HG03378 (cell line): ENCODE data around the gene GTF3C5.
"Not testable (repeated sequence)": the region's sequence is repeated elsewhere in the genome, so short reads cannot be mapped to it uniquely, and the experiment has no call there.

Source experiments
- ATAC-seq: cut with Tn5 transposase; IDR thresholded peaks from one replicate; pipeline ENCODE4 v1.9.1; 2021; ENCODE audit warnings: mild to moderate bottlenecking, moderate library complexity; ENCODE audit not compliant: unreplicated experiment

The GTF3C5 gene

DNA sequence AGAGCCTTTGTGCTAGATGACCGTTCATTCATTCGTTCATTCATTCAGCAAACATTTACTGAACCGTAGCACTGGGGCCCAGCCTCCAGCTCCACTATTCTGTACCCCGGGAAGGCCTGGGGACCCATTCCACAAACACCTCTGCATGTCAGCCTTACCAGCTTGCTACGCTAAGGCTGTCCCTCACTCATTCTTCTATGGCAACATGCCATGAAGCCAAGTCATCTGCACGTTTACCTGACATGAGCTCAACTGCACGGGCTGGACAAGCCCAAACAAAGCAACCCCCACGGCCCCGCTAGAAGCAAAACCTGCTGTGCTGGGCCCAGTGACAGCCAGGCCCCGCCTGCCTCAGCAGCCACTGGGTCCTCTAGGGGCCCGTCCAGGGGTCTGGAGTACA is 37.0 kb downstream of the GTF3C5 start:
- ATAC-seq: no peak

- not testable (repeated sequence) for ATAC-seq
These were observed 37.6 kb downstream of the GTF3C5 start for GRCh38 chr9:133068431-133068830.

DNA sequence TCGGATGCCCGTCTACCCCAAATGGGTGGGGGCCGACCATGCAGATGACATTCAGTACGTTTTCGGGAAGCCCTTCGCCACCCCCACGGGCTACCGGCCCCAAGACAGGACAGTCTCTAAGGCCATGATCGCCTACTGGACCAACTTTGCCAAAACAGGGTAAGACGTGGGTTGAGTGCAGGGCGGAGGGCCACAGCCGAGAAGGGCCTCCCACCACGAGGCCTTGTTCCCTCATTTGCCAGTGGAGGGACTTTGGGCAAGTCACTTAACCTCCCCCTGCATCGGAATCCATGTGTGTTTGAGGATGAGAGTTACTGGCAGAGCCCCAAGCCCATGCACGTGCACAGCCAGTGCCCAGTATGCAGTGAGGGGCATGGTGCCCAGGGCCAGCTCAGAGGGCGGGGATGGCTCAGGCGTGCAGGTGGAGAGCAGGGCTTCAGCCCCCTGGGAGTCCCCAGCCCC is 39.7 kb downstream of the GTF3C5 start:
- ATAC-seq: not testable (repeated sequence)

DNA sequence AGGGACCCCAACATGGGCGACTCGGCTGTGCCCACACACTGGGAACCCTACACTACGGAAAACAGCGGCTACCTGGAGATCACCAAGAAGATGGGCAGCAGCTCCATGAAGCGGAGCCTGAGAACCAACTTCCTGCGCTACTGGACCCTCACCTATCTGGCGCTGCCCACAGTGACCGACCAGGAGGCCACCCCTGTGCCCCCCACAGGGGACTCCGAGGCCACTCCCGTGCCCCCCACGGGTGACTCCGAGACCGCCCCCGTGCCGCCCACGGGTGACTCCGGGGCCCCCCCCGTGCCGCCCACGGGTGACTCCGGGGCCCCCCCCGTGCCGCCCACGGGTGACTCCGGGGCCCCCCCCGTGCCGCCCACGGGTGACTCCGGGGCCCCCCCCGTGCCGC is 40.2 kb downstream of the GTF3C5 start:
- ATAC-seq: not testable (repeated sequence)

GRCh38 chr9:133071484-133072150 is 40.8 kb downstream of the GTF3C5 start:
- no peak for ATAC-seq

GRCh38 chr9:133072210-133072609 is 41.4 kb downstream of the GTF3C5 start:
- ATAC-seq: not testable (repeated sequence)

GRCh38 chr9:133073086-133074014 is 42.6 kb downstream of the GTF3C5 start:
- no peak for ATAC-seq

DNA sequence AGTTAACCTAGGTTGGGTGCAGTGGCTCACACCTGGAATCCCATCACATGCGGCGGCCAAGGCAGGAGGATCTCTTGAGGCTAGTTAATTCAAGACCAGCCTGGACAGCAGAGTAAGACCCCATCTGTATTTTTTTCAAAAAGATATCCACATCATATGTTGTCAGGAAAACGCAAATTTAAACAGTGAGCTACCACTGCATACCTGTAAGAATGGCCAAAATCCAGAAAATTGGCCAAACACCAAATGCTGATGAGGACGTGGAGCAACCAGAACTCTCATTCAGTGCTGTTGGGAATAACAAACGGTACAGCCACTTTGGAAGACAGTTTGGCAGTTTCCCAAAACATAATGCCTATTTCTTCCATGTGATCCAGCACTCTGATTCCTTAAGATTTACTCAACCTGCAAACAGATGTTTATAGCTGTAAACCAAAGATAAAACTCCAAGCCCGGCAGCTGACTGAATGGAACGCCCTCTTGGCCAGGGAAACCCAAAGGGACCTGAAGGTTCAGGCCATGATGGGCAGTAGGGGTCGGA is 43.4 kb downstream of the GTF3C5 start:
- ATAC-seq: no peak

- ATAC-seq: no peak
These were observed 45.3 kb downstream of the GTF3C5 start for GRCh38 chr9:133075925-133076630.

DNA sequence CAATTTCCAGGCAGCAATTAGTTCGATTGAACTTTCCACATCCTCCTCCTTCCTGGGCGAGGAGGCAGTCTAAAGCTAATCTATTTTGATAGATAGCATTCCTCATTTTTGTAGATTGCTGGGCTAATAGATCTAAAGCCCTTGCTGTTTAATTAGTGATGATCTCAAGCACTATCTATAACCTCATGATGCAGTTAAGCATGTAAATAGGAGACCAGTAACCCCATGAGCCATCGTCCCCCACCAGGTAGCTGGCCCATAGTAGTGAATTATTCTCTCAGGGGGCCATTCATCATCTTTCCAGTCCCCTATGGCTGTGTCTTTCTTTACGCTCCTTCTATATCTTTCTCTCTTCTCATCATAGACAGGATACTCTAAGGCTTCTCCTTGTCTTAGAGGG is 45.9 kb downstream of the GTF3C5 start:
- ATAC-seq: no peak

DNA sequence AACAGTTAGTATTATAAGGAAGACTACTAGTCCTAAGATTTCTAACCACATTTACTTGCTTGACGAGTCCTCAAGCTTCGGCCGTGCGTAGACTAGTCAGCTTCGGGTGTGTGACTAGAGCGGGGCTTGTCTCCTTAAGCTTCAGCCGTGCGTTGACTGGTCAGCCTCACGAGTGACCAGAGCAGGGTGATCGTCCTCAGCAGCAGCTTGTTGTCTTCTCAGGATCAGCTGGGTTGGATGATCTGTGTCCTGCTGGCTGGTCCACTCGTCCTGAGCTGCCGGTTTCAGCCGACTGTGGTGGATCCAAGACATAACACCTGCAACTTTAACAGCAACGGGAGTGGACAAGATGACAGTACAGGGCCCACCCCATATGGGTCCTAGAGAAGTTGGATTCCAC is 47.7 kb downstream of the GTF3C5 start:
- ATAC-seq: no peak

DNA sequence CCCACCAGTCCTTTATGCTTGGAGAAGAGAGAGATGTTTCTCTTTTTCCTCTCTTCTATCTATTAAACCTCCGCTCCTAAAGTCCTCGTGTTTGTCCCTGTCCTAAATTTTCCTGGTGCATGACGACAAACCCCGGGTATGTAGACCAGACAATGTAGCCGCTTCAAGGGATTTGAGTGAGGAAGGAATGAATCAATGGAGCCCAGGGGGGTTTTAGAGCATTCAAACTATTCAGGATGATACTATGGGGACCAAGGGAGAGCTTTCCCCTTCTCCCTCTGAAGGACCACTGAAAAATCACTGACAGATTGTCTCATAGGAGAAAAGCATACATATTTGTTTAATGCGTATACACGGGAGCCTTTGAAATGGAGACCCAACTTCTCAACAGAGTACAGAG is 49.4 kb downstream of the GTF3C5 start:
- no peak for ATAC-seq

DNA sequence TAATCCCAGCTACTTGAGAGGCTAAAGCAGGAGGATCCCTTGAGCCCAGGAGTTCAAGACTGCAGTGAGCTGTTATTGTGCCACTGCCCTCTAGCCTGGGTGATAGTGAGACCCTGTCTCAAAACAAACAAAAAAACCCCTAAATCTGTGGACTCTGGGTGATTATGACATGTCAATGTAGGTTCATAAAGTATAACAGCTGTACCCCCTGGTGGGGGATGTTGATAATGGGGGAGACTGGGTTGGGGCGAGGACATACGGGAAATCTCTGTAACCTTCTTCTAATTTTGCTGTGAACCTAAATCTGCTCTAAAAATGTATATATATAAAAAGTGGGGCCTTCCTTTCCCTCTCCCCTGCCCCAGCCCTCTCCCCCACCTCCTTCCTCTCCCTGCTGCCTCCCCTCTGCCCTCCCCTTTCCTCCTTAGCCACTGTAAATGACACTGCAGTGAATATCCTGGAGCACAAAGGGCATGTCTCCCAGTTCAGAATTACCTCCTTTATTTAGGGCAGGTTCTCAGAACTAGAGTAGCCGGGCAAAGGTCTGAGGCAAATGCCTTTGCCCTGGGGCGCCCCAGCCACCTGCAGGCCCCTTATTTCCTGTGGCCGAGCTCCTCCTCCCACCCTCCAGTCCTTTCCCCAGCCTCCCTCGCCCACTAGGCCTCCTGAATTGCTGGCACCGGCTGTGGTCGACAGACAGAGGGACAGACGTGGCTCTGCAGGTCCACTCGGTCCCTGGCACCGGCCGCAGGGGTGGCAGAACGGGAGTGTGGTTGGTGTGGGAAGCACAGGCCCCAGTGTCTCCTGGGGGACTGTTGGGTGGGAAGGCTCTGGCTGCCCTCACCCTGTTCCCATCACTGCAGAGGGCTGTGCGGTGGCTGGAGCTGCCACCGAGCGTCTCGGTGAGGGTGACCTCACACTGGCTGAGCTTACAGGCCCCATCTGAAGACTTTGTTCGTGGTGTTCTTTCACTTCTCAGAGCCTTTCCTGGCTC is 50.3 kb downstream of the GTF3C5 start:
- ATAC-seq: not testable (repeated sequence)

GRCh38 chr9:133081957-133082644 is 51.3 kb downstream of the GTF3C5 start:
- ATAC-seq: not testable (repeated sequence)

GRCh38 chr9:133083688-133084087 is 52.9 kb downstream of the GTF3C5 start:
- ATAC-seq: not testable (repeated sequence)

DNA sequence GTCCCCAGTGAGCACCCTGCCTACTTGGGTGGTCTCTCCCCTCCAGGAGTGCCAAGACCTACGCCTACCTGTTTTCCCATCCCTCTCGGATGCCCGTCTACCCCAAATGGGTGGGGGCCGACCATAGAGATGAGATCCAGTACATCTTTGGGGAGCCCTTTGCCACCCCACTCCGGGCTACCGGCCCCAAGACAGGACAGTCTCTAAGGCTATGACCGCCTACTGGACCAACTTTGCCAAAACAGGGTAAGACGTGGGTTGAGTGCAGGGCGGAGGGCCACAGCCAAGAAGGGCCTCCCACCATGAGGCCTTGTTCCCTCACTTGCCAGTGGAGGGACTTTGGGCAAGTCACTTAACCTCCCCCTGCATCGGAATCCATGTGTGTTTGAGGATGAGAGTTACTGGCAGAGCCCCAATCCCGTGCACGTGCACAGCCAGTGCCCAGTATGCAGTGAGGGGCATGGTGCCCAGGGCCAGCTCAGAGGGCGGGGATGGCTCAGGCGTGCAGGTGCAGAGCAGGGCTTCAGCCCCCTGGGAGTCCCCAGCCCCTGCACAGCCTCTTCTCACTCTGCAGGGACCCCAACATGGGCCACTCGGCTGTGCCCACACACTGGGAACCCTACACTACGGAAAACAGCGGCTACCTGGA is 55.5 kb downstream of the GTF3C5 start:
- not testable (repeated sequence) for ATAC-seq

- ATAC-seq: no peak
These were observed 56.1 kb downstream of the GTF3C5 start for GRCh38 chr9:133086894-133087293.

DNA sequence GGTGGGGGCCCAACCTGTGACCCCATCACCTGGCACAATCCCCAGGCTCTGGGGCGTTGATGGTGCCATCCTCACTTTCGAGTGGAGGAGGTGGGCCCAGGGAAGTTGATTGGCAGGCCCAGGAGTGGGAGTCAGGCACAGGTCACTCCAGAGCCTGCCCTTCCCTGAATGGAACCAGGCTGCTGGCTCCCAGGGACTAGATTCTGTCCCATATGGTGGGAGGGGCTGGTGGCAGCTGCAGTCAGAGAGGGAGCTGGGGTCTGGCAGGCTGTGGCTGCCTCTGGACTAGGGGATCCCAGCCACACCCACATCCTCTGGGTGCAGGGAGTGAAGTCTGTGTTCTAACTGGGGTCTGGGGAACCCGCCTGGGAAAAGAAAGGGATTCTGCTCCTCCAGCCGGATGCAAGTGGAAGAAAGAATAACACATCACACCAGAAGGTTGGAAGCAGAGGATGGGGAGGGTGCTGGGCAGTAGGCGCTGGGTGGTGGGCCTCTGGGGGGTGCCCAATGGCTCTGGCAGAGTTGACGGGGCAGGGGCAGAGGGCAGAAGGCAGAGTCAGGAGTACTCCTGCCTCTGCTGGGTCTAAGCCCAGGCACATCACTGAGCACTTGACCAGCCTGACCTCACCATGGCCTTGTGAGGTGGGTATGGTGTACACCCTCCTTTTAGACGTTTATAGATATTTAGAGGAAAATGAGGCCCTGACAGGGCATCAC is 56.8 kb downstream of the GTF3C5 start:
- no peak for ATAC-seq
